Fibroblast of lung (primary cell): Measurements from ENCODE around the gene MTX2.
"Not testable (repeated sequence)": the region's sequence is repeated elsewhere in the genome, so short reads cannot be mapped to it uniquely, and the experiment has no call there.

ENCODE experiments used
- CTCF ChIP-seq, 2 donors: IDR thresholded peaks in 1 of 2; conservative IDR thresholded peaks in 1 of 2; 1 replicate in 1 of 2; 2 replicates in 1 of 2; pipeline ENCODE4 v1.5.1; 2011 to 2012; ENCODE audit warnings: low read length in 2 of 2, control low read depth in 1 of 2, inconsistent platforms in 1 of 2, low read depth in 1 of 2, mild to moderate bottlenecking in 1 of 2
- EZH2 ChIP-seq: IDR thresholded peaks from 2 replicates; pipeline ENCODE4 v1.5.1; 2012; ENCODE audit warnings: low read length, control low read depth, mild to moderate bottlenecking; ENCODE audit errors: missing control alignments

DNA sequence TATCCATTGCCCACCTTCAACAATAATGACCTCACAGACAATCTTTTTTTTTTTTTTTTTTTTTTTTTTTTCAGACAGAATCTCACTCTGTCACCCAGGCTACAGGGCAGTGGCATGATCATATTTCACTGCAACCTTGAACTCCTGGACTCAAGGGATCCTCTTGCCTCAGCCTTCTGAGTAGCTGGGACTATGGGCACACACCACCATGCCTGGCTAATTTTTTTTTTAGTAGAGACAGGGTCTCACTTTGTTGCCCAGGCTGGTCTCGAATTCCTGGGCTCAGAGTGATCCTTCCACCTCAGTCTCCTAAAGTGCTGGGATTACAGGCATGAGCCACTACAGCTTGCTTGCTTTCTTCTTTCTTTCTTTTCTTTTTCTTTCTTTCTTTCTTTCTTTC is 103.9 kb downstream of the MTX2 start:
- TF ChIP-seq EZH2; CTCF (conservative IDR thresholded peaks at IDR 0.05 in 1 of 2, IDR thresholded peaks at IDR 0.05 in 1 of 2; ENCODE audit: low read depth in 1 of 2, low read length in 2 of 2): not testable (repeated sequence)
